ENCODE measurements around the gene DR1.

The DR1 gene

GRCh38 chr1:93353286-93353685 lies 7.6 kb downstream of the DR1 start:
- TF ChIP-seq CTCF (IDR thresholded peaks at IDR 0.05; ENCODE audit: insufficient read depth, low read length) (no peak), REST (IDR thresholded peaks at IDR 0.05; ENCODE audit: insufficient replicate concordance, low read depth) (no peak), SPI1 (IDR thresholded peaks at IDR 0.05; ENCODE audit: borderline replicate concordance, low read depth) (no peak), GABPA (IDR thresholded peaks at IDR 0.05; ENCODE audit: low read depth) (no peak), POLR2AphosphoS5 (IDR thresholded peaks at IDR 0.05; ENCODE audit: low read depth) (no peak)
- H3K27me3 ChIP-seq (ENCODE audit: insufficient read depth, poor library complexity, severe bottlenecking) = no peaks in the 10 kb centered on the region
- no peak overlapping the region for H3K4me3 ChIP-seq (replicated peaks; ENCODE audit: insufficient read depth, low read length)
- H3K27ac ChIP-seq (replicated peaks) = no peak overlapping the region
- no peak for DNase-seq (ENCODE audit: low read depth in 1 of 2, low spot score in 1 of 2)

- H3K4me3 ChIP-seq (replicated peaks; ENCODE audit: insufficient read depth, low read length) = no peak overlapping the region
- no peak for DNase-seq (ENCODE audit: low read depth in 1 of 2, low spot score in 1 of 2)
- no peak overlapping the region for H3K27ac ChIP-seq (replicated peaks)
- TF ChIP-seq CTCF (IDR thresholded peaks at IDR 0.05; ENCODE audit: insufficient read depth, low read length) = no peak
- no peak for TF ChIP-seq SPI1 (IDR thresholded peaks at IDR 0.05; ENCODE audit: borderline replicate concordance, low read depth)
- no peak for TF ChIP-seq REST (IDR thresholded peaks at IDR 0.05; ENCODE audit: insufficient replicate concordance, low read depth)
- no peak for TF ChIP-seq POLR2AphosphoS5 (IDR thresholded peaks at IDR 0.05; ENCODE audit: low read depth)
- TF ChIP-seq GABPA (IDR thresholded peaks at IDR 0.05; ENCODE audit: low read depth) = no peak
- no peaks in the 10 kb centered on the region for H3K27me3 ChIP-seq (ENCODE audit: insufficient read depth, poor library complexity, severe bottlenecking)
Measured at GRCh38 chr1:93354749-93355148, 9.0 kb downstream of the DR1 start.

GRCh38 chr1:93357242-93357641 lies 11.5 kb downstream of the DR1 start:
- no peak for DNase-seq (ENCODE audit: low read depth in 1 of 2, low spot score in 1 of 2)
- no peak overlapping the region for H3K27ac ChIP-seq (replicated peaks)
- no peak overlapping the region for H3K4me3 ChIP-seq (replicated peaks; ENCODE audit: insufficient read depth, low read length)
- no peaks in the 10 kb centered on the region for H3K27me3 ChIP-seq (ENCODE audit: insufficient read depth, poor library complexity, severe bottlenecking)
- TF ChIP-seq POLR2AphosphoS5 (IDR thresholded peaks at IDR 0.05; ENCODE audit: low read depth) (no peak), GABPA (IDR thresholded peaks at IDR 0.05; ENCODE audit: low read depth) (no peak), CTCF (IDR thresholded peaks at IDR 0.05; ENCODE audit: insufficient read depth, low read length) (no peak), REST (IDR thresholded peaks at IDR 0.05; ENCODE audit: insufficient replicate concordance, low read depth) (no peak), SPI1 (IDR thresholded peaks at IDR 0.05; ENCODE audit: borderline replicate concordance, low read depth) (no peak)
